ENCODE data around the gene RAB36.

- TF ChIP-seq POLR2AphosphoS5 (IDR thresholded peaks at IDR 0.05; ENCODE audit: low read depth, low read length) (no peak), REST (IDR thresholded peaks at IDR 0.05; ENCODE audit: insufficient read depth in 1 of 2, low read depth in 2 of 2, low read length in 2 of 2) (no peak), TAF1 (IDR thresholded peaks at IDR 0.05; ENCODE audit: borderline replicate concordance, insufficient read depth, low read length) (no peak), SIN3A (IDR thresholded peaks at IDR 0.05; ENCODE audit: borderline replicate concordance, insufficient read depth, low read length) (no peak)
Measured at GRCh38 chr22:23210428-23211170, 65.3 kb downstream of the RAB36 start.

Measured in PFSK-1 (cell line).